ENCODE measurements around the gene GOLIM4.

Gene GOLIM4

DNA sequence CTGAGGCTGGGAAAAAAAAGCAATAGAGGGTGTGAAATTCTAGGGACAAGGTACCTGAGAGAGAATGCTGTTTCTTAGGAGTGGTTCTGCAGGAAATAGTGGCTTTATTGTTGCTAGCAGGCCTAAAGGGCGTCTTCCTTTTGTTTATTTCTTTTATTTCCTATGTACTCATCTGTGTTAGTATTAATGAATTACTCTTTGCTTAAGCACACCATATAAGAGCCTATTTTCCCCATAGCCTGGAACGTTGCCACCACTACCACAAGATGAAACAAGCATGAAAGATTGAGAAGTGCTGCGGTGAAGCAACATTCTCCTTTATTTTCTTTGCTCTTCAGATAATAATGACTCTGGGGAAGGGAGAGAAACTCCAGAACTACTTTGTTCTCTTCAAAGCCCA is 21.3 kb upstream of the GOLIM4 start:
- H3K4me3 ChIP-seq (ENCODE audit: low read depth, low read length), result no peak overlapping the region
- DNase-seq (ENCODE audit: low read depth, low spot score), result peak; percentile 79
- in situ Hi-C loops (cut with HindIII; ENCODE audit: low sequenced_read_pairs), result no loop called here
- TF ChIP-seq, protein P1, sequence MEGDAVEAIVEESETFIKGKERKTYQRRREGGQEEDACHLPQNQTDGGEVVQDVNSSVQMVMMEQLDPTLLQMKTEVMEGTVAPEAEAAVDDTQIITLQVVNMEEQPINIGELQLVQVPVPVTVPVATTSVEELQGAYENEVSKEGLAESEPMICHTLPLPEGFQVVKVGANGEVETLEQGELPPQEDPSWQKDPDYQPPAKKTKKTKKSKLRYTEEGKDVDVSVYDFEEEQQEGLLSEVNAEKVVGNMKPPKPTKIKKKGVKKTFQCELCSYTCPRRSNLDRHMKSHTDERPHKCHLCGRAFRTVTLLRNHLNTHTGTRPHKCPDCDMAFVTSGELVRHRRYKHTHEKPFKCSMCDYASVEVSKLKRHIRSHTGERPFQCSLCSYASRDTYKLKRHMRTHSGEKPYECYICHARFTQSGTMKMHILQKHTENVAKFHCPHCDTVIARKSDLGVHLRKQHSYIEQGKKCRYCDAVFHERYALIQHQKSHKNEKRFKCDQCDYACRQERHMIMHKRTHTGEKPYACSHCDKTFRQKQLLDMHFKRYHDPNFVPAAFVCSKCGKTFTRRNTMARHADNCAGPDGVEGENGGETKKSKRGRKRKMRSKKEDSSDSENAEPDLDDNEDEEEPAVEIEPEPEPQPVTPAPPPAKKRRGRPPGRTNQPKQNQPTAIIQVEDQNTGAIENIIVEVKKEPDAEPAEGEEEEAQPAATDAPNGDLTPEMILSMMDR (IDR thresholded peaks at IDR 0.05; ENCODE audit: low read depth, low read length), result no peak

DNA sequence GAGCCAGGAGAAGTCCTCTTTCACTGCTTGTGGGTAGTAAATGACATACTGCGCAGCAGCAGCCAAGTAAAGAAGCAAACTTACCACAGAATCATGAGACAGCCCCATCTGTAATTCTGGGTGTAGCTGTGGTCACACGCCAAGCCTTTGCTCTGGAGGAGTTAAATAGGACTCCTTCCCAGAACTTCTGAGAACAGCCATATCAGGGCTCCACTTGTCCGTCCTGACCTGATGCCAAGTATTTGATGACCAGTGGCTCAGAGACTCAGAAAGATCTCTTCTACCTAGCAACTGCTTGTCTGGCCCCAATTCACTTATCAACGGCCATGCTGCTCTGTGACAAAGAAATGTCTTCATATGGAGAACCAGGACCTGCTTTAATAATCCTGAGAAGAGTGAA is 20.6 kb upstream of the GOLIM4 start:
- peak; percentile 85 for DNase-seq (ENCODE audit: low read depth, low spot score)
- TF ChIP-seq, protein P1 (IDR thresholded peaks at IDR 0.05; ENCODE audit: low read depth, low read length), result no peak
- no peak overlapping the region for H3K4me3 ChIP-seq (ENCODE audit: low read depth, low read length)
- in situ Hi-C loops (cut with HindIII; ENCODE audit: low sequenced_read_pairs), result no loop called here

DNA sequence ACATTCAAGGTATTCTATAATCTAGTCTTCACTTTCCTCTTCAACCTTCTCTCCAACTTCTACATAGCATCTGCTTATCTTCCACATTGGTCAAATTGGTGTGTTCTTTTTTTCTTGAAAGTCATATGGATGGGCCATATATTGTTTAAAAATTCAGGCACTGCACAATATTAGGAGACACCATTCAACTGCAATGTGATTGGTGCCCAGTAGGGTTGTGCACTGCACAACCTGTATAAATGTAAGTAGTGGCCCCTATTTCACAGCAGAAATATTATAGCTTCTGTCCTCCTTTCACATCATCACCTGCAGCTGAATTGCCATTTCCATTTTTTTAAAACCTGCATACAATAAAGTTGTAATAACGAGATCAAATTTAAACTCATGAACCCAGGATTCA is 18.1 kb upstream of the GOLIM4 start:
- TF ChIP-seq, protein P1 (IDR thresholded peaks at IDR 0.05; ENCODE audit: low read depth, low read length), result no peak
- in situ Hi-C loops (cut with HindIII; ENCODE audit: low sequenced_read_pairs), result no loop called here
- DNase-seq (ENCODE audit: low read depth, low spot score), result no peak
- no peak overlapping the region for H3K4me3 ChIP-seq (ENCODE audit: low read depth, low read length)

DNA sequence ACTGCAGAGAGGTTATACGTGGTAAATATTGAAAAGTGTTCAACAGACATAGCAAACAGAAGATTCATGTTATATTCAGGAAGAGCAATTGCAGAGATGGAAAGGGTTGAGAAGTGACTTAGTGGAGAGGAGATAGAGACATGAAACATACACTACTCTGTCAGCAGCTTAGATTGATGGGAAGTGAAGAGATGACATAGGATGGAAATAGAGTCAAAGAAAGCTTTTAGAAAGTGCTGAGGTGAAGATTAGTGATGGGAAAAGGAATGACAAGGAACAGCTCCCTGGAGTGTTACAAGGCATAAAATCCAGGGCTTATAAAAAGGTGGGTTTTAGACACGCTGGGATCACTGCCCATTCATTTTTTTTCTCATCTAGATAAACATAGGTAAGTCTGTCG is 17.2 kb upstream of the GOLIM4 start:
- TF ChIP-seq, protein P1 (IDR thresholded peaks at IDR 0.05; ENCODE audit: low read depth, low read length), result no peak
- H3K4me3 ChIP-seq (ENCODE audit: low read depth, low read length), result no peak overlapping the region
- DNase-seq (ENCODE audit: low read depth, low spot score), result no peak
- in situ Hi-C loops (cut with HindIII; ENCODE audit: low sequenced_read_pairs), result no loop called here

DNA sequence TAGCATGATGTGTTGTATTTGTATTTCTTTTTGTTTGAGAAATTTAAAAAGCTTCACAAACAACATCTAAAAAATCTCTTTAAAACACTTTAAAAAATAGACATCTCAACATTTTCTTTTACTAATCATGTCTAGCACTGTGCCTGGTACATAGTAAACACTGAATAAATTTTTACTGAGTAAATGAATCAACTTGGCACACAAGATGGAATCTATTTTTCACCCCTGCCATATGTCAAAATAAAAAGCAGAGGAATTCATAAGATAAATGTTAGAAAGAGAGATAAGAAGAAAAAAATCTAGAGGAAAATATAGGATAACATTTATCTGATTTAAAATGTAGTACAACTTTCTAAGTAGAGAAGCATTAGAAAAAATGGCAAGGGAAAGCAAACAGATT is 8.6 kb upstream of the GOLIM4 start:
- H3K4me3 ChIP-seq (ENCODE audit: low read depth, low read length), result no peak overlapping the region
- in situ Hi-C loops (cut with HindIII; ENCODE audit: low sequenced_read_pairs), result no loop called here
- DNase-seq (ENCODE audit: low read depth, low spot score), result no peak
- TF ChIP-seq, protein P1 (IDR thresholded peaks at IDR 0.05; ENCODE audit: low read depth, low read length), result no peak

DNA sequence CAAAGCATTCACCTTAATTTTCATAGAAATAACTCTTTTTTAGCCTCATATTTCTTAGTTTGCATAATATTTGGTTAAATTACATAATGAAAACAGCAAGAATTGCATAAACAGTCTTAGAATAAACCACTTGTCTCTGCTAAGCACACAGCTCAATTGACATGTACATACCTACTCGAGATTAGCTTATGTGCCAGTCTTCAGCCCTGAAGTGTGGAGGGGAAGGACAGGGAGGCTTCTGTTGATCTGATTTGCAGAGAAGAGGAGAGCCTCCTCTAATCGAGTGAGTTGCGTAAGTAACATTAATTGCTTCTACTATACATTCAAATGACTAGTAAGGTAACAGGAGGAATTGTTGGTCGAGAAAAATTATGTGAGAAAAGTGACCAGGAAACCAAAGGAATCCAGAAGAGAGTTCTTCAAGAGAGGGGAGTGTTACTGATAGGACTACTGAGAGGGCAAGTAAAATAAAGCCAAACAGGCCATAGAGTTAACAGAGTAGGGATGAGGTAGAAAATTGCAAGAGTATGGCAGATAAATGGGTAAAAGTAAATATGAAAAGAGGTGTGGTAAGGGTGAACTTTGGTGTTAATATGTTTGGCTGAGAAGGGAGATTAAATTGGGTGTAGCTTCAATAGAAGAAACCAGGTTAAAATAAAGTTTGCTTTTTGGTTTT is 7.1 kb upstream of the GOLIM4 start:
- no peak for DNase-seq (ENCODE audit: low read depth, low spot score)
- no peak overlapping the region for H3K4me3 ChIP-seq (ENCODE audit: low read depth, low read length)
- in situ Hi-C loops (cut with HindIII; ENCODE audit: low sequenced_read_pairs), result no loop called here
- TF ChIP-seq, protein P1 (IDR thresholded peaks at IDR 0.05; ENCODE audit: low read depth, low read length), result no peak
